Activated T-helper 9 cell treated with anti-CD3 and anti-CD28 coated beads, Interleukin-2, amount 50 U/mL, for 16 hours (primary cell): ENCODE measurements around the gene ATP9A.
A peak's percentile ranks its signal among the peaks of the same experiment; 100 is the strongest.
"Not testable (repeated sequence)": the region's sequence is repeated elsewhere in the genome, so short reads cannot be mapped to it uniquely, and the experiment has no call there.

Experiments used
- DNase-seq: peaks from one replicate; pipeline ENCODE4 v3.0.0-alpha.2; 2020; ENCODE audit warnings: low read depth

Gene ATP9A

GRCh38 chr20:51573576-51574243, 194.5 kb downstream of the ATP9A start:
- DNase-seq = no peak

- no peak for DNase-seq
Observed at GRCh38 chr20:51571460-51571794, 196.8 kb downstream of the ATP9A start.

- DNase-seq = no peak
Observed at GRCh38 chr20:51570739-51571459, 197.3 kb downstream of the ATP9A start.

- DNase-seq = no peak
Observed at GRCh38 chr20:51569815-51570738, 198.1 kb downstream of the ATP9A start.

- DNase-seq = not testable (repeated sequence)
Observed at GRCh38 chr20:51568533-51568932, 199.7 kb downstream of the ATP9A start.

- DNase-seq = no peak
Observed at GRCh38 chr20:51567622-51568021, 200.6 kb downstream of the ATP9A start.

- no peak for DNase-seq
Observed at GRCh38 chr20:51566594-51566993, 201.6 kb downstream of the ATP9A start.

- no peak for DNase-seq
Observed at GRCh38 chr20:51565298-51566144, 202.7 kb downstream of the ATP9A start.

GRCh38 chr20:51563486-51564332, 204.5 kb downstream of the ATP9A start:
- DNase-seq = no peak

GRCh38 chr20:51563174-51563485, 205.1 kb downstream of the ATP9A start:
- DNase-seq = no peak

- DNase-seq = peak; percentile 3
Observed at GRCh38 chr20:51562332-51563173, 205.6 kb downstream of the ATP9A start.

- no peak for DNase-seq
Observed at GRCh38 chr20:51562027-51562331, 206.2 kb downstream of the ATP9A start.

- DNase-seq = no peak
Observed at GRCh38 chr20:51560550-51561307, 207.5 kb downstream of the ATP9A start.

GRCh38 chr20:51560042-51560441, 208.1 kb downstream of the ATP9A start:
- DNase-seq = no peak

GRCh38 chr20:51554538-51555165, 213.5 kb downstream of the ATP9A start:
- no peak for DNase-seq

GRCh38 chr20:51553897-51554486, 214.2 kb downstream of the ATP9A start:
- no peak for DNase-seq

- no peak for DNase-seq
Observed at GRCh38 chr20:51551186-51551585, 217.0 kb downstream of the ATP9A start.

GRCh38 chr20:51549474-51549873, 218.7 kb downstream of the ATP9A start:
- no peak for DNase-seq

GRCh38 chr20:51547951-51548350, 220.2 kb downstream of the ATP9A start:
- DNase-seq = no peak
